ENCODE measurements around the gene LRRC26.

The LRRC26 gene

GRCh38 chr9:137190315-137190856 lies 20.5 kb upstream of the LRRC26 start:
- Histone ChIP-seq H3K9me3 (ENCODE audit: low read length) (no peaks in the 10 kb centered on the region), H2AFZ (ENCODE audit: low read length) (no peak overlapping the region), H3K4me2 (ENCODE audit: low read length) (no peak overlapping the region), H3K36me3 (ENCODE audit: insufficient read depth, low read length) (peaks cover 15% of the 10 kb centered on the region), H3K27ac (ENCODE audit: low read depth, low read length, poor library complexity, severe bottlenecking) (no peak overlapping the region), H3K9ac (ENCODE audit: low read length) (no peak overlapping the region; the same call in 1 of the 2 replicates), H3K4me1 (ENCODE audit: insufficient read depth, low read length, severe bottlenecking) (peaks cover 30% of the 10 kb centered on the region), H3K79me2 (ENCODE audit: insufficient read depth, low read length) (peaks cover 4% of the 10 kb centered on the region), H3F3A (ENCODE audit: insufficient read depth, low read length) (no peaks in the 10 kb centered on the region), H3K9me2 (ENCODE audit: low read depth, low read length) (no peaks in the 10 kb centered on the region), H4K20me1 (ENCODE audit: insufficient read depth, low read length) (no peaks in the 10 kb centered on the region), H3K4me3 (ENCODE audit: low read depth, low read length, poor library complexity, severe bottlenecking) (no peak overlapping the region), H3K27me3 (ENCODE audit: insufficient read depth, low read length) (0 out of 2 replicates have a peak, but pooled peaks cover 5% of the 10 kb centered on the region)
- TF ChIP-seq CTCF (IDR thresholded peaks at IDR 0.05; ENCODE audit: low read length) (no peak), EZH2 (IDR thresholded peaks at IDR 0.05; ENCODE audit: borderline replicate concordance, low read length) (no peak)

DNA sequence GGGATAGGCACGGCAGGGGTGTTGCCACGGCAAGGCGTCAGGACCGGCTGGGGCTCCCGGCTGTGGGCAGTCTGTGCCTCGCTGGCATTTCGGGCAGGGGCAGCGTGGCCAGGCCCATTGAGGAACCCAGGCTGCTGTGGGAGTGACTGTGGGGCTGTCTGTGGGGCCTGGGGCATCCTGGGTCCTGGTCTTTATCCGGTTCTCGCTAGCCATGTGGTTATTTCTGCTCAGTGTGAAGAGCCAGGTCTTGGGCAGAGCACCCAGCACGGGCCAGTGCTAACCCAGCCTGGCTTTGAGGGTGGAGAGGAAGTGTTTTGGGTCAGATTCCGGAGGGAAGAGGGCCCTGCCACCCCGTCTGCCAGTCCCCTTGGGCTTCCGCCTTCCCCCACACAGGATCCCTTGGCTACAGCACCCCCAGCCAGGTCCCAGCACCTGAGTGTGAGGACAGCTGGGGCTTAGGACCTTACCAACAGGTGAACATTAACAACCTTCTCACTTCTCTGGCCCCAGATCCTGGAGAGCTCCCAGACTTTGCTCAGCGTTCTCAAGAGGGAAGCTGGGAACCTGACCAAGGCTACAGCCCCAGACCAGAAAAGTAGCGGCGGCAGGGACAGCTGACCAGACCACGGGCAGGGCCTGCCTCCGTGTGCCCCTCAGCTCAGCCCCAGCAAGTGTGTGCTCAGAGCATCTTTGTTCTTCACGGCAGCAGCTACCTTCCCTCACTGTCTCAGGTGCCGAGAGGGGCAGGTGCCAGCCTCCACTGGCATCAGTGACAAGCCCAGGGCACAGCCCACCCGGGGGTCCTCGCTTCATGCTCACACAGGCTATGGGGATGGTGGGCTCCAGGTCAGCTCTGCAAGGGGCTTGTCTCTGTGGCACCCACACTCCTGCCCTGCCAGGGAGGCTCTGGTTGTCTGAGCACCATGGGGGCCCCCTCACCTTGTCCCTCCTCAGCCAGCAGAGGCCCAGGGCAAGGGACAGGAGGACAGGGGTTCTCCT lies 19.7 kb upstream of the LRRC26 start:
- H2AFZ ChIP-seq (ENCODE audit: low read length), result no peak overlapping the region
- peaks cover 4% of the 10 kb centered on the region for H3K79me2 ChIP-seq (ENCODE audit: insufficient read depth, low read length)
- peaks cover 30% of the 10 kb centered on the region for H3K4me1 ChIP-seq (ENCODE audit: insufficient read depth, low read length, severe bottlenecking)
- peak overlapping the region; percentile 69 for H3K9ac ChIP-seq (ENCODE audit: low read length)
- H3F3A ChIP-seq (ENCODE audit: insufficient read depth, low read length), result no peaks in the 10 kb centered on the region
- H4K20me1 ChIP-seq (ENCODE audit: insufficient read depth, low read length), result no peaks in the 10 kb centered on the region
- 0 out of 2 replicates have a peak, but pooled peaks cover 4% of the 10 kb centered on the region for H3K27me3 ChIP-seq (ENCODE audit: insufficient read depth, low read length)
- TF ChIP-seq EZH2 (IDR thresholded peaks at IDR 0.05; ENCODE audit: borderline replicate concordance, low read length), result no peak
- TF ChIP-seq CTCF (IDR thresholded peaks at IDR 0.05; ENCODE audit: low read length), result no peak
- H3K9me2 ChIP-seq (ENCODE audit: low read depth, low read length), result no peaks in the 10 kb centered on the region
- H3K27ac ChIP-seq (ENCODE audit: low read depth, low read length, poor library complexity, severe bottlenecking), result peak overlapping the region; percentile 55
- H3K4me3 ChIP-seq (ENCODE audit: low read depth, low read length, poor library complexity, severe bottlenecking), result peak overlapping the region; percentile 72
- no peaks in the 10 kb centered on the region for H3K9me3 ChIP-seq (ENCODE audit: low read length)
- H3K4me2 ChIP-seq (ENCODE audit: low read length), result peak overlapping the region; percentile 68
- peaks cover 15% of the 10 kb centered on the region for H3K36me3 ChIP-seq (ENCODE audit: insufficient read depth, low read length)

DNA sequence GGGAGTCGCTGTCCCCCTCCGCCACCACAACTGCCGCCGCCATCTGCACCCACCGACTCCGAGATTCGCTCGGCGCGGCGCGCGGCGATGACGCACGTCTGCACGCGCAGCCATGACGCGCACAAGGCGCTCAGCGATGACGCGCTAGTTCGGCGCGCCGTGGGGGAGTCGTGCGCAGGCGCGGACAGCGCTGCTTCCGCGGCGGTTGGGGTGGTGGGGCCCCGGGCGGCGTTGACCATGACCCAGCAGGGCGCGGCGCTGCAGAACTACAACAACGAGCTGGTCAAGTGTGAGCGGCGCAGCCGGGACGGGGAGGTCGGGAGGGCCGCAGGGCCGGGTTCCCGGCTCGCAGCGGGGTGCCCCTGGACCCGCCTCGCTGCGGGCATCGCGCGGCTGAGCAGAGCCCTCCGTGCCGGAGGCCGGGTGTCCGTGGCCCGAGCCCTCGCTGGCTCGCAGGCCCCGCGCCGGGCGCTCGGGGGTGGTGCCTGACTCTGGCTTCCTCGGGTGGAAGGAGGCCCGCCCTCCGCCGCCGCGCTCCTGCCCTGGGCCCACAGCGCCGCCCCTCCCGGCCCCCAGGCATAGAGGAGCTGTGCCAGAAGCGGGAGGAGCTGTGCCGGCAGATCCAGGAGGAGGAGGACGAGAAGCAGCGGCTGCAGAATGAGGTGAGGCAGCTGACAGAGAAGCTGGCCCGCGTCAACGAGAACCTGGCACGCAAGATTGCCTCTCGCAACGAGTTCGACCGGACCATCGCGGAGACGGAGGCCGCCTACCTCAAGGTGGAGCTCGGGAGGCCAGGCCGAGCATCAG lies 18.8 kb upstream of the LRRC26 start, which contains the start of the genes ANAPC2 and SSNA1:
ANAPC2 (minus strand) TSS at position 71 of the 807 bp plus-strand sequence; CDS start at position 43, 28 bp downstream.
SSNA1 (plus strand) TSS at position 187 of the 807 bp plus-strand sequence; CDS start at position 238, 51 bp downstream.
- no peaks in the 10 kb centered on the region for H3F3A ChIP-seq (ENCODE audit: insufficient read depth, low read length)
- no peak for TF ChIP-seq EZH2 (IDR thresholded peaks at IDR 0.05; ENCODE audit: borderline replicate concordance, low read length)
- TF ChIP-seq CTCF (IDR thresholded peaks at IDR 0.05; ENCODE audit: low read length), result peak; percentile 57
- no peak within 1 kb of the TSS for H2AFZ ChIP-seq (ENCODE audit: low read length)
- peaks cover 30% of the 10 kb centered on the region for H3K4me1 ChIP-seq (ENCODE audit: insufficient read depth, low read length, severe bottlenecking)
- no peaks in the 10 kb centered on the region for H4K20me1 ChIP-seq (ENCODE audit: insufficient read depth, low read length)
- no peaks in the 10 kb centered on the region for H3K27me3 ChIP-seq (ENCODE audit: insufficient read depth, low read length)
- H3K4me2 ChIP-seq (ENCODE audit: low read length), result peak within 1 kb of the TSS; percentile 89
- peak within 1 kb of the TSS; percentile 69 for H3K9ac ChIP-seq (ENCODE audit: low read length)
- H3K27ac ChIP-seq (ENCODE audit: low read depth, low read length, poor library complexity, severe bottlenecking), result peak within 1 kb of the TSS; percentile 55
- no peaks in the 10 kb centered on the region for H3K9me3 ChIP-seq (ENCODE audit: low read length)
- peaks cover 4% of the 10 kb centered on the region for H3K79me2 ChIP-seq (ENCODE audit: insufficient read depth, low read length)
- peak within 1 kb of the TSS; percentile 72 for H3K4me3 ChIP-seq (ENCODE audit: low read depth, low read length, poor library complexity, severe bottlenecking)
- H3K9me2 ChIP-seq (ENCODE audit: low read depth, low read length), result no peaks in the 10 kb centered on the region
- peaks cover 19% of the 10 kb centered on the region for H3K36me3 ChIP-seq (ENCODE audit: insufficient read depth, low read length)

Data from OCI-LY1 (cell line).